Endothelial cell of hepatic sinusoid (primary cell): ENCODE results near the gene TSHZ2.

Experiments
- in situ Hi-C: cut with HindIII; loops from 2 replicates; pipeline ENCODE4 v1.10.0; 2017; ENCODE audit warnings: low sequenced_read_pairs

Gene TSHZ2

DNA sequence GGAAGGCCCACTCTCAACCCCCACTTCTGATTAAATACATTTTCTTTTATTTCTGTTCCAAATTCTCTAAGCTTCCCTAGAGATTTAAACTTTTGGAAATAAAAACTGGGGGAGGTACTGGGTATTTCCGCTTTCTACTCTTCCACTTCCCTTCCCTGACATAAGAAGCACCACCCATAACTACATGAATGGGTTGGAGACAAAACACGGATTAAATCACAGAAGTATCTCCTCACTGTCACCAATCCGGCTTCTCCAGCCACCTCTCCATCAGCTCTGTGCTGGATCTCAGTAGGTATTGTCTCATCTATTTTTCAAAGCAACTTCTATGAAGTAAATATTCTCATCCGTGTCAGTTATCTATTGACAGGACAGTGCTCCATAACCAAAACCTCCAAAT, 150.7 kb downstream of the TSHZ2 start:
- in situ Hi-C loops = no loop called here

DNA sequence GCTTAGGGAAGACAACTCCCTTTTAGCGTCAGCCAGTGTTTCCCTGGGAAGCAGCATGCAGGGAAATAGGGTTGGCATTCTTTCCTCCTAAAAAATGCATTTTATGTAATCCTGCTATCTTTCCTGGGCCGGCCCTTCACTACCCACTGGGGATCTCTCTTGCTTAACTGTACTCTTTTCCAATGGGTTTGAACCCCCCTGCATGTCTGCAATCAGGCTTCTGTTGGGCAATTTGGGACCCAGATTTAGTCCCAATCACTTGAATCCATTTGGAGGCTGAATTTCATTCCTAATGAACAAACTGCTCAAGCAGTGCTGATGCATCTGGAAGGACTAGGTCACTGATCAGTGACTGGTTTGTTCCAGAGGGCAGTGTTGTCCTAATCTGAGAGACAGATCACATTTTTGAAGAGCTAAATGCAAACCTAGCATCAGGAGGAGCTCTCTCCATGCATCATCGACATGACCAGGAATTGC, 152.0 kb downstream of the TSHZ2 start:
- in situ Hi-C loops = no loop called here

DNA sequence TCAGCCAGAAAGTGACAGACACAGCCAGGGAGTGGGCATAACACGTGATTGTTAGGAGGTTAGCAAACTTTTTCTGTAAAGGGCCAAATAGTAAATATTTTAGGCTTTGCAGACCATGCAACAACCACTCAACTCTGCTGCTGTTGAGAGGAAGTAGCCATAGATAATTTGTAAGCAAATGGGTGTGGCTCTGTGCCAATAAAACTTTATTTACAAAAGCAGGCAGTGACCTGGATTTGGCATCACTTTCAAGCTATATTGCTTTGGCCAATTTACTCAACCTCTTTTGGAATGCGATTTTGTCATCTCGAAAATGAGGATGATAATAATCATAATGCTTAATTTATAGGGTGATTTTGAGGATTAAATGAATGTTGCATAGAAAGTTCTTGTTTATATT, 152.6 kb downstream of the TSHZ2 start:
- in situ Hi-C loops = no loop called here

DNA sequence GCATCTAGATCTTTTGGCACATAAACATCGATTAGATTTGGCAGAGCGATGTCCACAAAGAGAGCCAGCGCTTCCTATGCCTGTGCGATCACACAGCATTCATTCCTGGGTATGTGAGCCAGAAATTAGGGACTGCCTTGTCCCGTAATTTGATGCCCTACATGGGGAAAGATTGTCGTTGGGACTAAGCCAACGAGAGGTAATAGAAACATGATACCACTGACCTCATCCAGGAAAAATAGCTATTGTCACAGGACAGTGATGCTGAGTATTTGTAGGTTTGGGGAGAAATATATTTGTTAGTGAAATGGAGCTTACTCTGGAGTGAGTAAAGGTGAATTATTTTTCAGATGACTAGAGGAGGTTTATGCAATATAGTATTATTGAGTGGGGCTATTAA, 154.0 kb downstream of the TSHZ2 start:
- in situ Hi-C loops = no loop called here

DNA sequence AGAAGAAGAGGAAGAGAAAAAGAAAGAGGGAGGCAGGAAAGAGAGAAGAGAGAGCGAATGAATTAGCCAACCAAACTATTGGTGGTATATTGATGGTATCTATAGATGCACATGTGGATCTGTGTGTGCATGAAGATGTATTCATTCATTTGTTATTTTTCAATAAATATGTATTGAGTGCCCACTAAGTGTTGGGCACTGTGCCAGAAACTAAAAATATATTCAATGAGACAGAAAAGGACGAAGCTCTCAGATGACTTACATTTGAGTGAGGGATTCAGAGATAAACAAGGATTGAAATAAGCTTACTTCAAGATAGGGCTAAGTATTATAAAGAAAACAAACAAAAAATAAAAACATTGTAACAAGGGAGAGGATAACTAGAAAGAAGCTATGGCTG, 154.9 kb downstream of the TSHZ2 start:
- in situ Hi-C loops = no loop called here

DNA sequence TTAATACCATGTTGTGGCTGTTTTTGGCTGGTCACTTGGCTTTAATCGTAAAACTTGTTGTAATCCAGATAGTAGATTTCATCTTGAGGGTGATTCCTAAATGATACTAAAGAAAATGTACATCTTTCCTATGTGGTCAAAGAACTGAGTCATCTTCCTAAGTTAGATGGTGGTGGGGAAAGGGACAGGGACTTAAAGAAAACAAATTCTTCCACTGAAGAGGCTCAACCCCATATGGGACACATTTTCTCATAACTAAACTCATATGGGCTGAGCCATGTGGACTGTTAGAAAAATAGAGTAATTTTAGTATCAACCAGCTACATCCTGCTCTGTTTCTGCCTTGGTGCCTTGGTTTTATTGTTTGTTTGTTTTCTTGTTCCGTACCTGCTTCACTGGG, 155.8 kb downstream of the TSHZ2 start:
- in situ Hi-C loops = no loop called here

DNA sequence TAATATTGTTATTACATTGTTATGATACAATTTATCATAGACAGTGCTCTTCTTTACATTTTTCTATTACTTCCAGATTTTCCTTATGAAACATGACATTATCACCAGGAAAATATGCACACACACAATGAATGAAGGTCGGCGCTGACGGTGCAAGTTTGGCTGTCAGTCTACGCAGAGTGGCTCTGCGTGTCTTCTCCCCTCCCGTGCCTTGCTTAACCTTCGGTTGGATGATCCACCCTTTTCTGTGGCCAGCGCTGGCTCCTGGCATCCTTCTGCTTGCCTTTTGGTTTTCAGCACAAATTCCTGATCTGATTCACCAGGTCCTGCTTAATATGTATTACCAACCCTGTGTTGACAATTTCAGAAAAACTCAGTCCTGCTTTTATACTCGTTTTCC, 157.4 kb downstream of the TSHZ2 start:
- in situ Hi-C loops = no loop called here

DNA sequence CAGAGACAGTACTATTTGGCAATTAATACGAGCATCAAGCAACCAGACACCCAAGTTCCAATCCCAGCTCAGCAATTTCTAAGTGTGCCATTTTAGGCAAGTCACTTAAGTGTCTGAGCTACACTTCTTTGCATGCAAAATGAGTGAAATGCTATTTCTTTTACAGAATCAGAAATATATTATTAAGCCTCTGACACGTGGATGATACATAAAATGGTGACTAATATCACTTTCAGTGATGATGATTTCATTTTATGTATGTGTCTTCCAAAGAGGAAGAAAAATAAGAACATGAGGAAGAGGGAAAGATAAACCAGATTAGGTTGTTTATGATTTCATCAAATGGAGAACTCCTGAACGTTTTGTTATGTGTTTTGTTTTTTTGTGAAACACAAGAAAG, 158.6 kb downstream of the TSHZ2 start:
- in situ Hi-C loops = no loop called here

DNA sequence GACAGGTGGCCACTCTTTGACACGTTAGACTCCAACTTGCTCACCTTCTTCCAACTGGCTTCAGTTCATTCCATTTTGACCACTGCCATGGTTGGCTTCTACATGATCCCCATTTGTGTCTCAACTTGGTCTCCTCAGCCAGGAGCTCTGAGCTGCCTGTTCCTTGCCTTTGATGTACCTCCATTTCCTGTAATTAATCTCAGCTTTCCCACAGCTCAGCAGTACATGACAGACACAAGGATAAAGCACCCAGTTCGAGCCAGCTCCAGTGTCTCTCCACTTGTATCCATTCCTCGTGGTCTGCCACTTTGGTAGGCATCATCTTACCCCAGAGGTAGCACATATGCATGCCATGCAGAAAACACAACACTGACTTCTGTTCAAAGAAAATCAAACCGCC, 161.0 kb downstream of the TSHZ2 start:
- in situ Hi-C loops = no loop called here

DNA sequence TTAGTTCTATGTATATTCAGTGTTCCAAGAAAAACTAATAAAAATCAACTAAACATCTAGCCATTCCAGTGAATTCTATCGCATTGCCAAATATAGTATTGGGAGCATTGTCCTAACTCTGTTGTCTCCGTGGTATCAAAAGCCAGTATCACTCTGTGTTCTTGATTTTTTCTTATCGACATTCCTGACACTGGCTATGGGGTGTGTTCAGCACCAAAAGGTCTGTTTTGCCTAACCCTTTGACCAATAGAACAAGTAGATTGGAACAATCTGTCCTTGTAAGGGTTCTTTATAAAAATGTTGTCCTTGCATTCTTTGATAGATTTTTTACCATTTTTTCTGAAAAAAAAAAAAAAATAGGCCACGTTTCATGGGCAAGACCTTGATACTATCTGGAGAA, 161.5 kb downstream of the TSHZ2 start:
- in situ Hi-C loops = no loop called here

DNA sequence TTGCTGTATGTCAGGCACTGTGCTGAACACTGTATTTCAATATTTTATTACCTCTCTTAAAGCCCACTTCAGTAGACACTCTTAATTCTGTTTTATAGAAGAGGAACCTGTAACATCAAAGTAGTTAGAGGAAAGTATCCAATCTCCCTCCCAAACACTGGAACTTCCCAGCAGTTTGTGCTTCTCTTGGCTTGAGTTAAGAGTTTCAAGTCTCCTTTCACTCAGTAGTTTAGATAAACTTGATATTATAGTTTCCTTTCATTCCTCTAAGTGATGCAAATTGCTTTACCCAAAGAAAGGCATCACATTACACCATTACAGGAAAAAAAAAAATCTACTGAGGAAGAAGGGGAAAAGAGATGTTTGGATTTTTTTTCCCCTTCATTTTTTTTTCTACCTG, 164.3 kb downstream of the TSHZ2 start:
- in situ Hi-C loops = no loop called here

DNA sequence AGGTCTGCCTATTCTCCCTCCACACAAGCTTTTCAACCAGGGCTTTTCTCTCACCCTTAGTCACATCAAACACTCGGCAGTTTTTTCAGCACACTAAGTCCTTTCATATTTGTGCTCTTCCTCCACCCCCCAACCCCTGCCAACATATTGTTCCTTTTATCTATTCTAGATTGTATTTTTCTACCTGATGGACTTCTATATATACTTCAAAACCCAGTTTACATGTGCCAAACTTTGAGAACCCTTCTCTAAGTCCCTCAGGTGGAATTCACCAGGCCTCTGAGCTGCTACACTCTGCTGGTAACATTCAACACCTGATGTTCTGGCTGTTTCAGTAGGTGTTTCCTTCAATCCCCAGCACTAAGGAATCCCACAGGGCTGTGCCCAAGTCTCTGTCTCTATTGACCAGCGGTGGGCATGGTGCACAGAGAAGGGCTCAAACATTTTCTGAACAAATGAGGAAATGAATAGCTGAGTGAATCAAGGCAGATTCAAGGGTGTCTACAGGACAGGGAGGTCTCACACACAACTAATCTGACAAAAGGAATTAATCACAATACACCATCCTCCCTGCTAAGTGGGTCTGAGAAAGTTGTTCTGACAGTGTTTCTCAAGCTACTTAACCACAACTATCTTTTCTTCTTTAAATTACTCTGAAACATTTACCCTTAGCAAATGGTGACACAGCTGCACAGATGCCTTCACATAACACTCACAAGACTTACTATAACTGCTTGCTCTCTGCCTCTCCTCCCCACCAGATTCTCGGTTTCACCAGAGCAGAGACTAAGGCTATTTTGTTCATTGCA, 166.5 kb downstream of the TSHZ2 start:
- in situ Hi-C loops = no loop called here

DNA sequence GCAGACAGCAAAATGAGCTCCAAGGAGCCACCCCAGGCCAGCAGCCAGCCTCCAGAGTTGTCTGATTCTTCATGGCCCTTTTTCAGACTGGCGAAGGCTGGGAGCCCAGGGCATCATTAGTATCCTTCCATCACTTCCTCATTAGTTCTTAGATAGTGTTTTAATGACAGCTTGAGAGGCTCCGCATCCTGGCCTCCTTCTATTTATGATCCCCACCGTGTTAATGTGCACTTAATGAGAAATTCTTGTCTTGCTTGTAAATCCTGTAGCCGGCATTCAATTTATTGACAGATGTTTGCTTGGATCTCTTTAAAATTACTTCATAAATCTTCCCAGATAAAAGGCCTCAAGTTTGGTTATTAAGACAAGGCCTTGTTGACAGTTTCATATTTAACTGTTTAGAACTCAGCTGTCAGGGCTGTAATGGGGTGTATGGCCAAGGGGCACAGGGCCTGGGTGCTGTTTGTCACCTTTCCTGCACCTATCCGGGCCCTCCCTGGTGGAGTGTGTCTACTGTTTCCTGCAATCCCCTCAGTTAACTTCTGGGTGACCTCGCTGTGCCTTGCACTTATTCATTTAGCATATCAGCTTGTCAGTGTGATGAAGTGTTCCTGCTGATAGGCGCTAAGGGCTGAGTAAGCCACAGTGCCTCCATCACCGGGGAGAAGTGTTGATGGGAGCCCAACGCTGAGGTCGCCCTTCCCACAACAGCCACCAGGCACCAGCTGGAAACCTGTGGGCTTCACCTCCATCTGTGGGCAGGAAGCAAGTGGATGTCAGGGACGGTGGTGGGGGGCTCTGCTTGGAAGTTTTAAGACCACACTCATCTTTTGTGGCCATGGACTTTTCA, 169.3 kb downstream of the TSHZ2 start:
- in situ Hi-C loops = no loop called here

DNA sequence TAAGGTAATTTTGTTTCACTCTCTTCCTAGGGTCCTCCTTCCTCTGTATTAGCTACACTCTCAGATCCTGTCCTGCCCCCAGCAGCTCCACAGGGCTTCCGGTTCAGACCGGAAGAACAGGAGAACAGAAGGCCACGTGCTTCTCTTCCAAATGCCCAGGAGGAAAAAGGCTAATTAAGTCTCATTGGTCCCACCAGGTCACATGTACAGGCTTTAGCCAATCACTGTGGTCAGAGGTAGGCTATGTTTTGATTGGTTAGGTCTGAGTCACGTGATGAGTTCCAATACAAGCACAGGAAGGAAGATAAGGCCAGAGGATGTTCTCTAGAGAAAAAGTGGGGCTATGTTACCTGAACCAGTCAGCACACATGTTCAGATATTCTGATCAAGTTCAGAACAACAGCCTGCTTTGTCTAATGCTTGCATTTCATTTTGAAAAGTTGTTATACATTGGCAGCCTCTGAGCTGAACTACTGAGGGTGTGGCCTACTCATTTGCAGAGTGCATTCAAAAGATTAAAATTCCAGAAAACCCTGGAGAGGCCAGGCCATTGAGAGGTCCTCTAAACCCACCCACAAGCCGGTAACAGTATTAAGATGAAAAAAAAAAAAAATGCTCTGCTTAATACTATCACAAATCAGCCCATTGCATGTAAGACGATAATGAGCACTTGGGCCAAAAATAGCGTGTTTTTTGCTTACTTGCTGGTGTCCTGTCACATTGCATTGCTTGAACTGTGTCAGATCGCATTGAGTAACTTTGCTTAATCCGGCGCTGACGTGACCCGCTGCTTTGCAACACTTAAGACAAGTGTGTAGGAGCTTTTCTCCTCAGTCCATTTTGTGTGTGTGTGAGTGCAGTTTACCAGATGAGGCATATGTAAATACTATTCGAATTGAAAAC, 170.3 kb downstream of the TSHZ2 start:
- in situ Hi-C loops = no loop called here

DNA sequence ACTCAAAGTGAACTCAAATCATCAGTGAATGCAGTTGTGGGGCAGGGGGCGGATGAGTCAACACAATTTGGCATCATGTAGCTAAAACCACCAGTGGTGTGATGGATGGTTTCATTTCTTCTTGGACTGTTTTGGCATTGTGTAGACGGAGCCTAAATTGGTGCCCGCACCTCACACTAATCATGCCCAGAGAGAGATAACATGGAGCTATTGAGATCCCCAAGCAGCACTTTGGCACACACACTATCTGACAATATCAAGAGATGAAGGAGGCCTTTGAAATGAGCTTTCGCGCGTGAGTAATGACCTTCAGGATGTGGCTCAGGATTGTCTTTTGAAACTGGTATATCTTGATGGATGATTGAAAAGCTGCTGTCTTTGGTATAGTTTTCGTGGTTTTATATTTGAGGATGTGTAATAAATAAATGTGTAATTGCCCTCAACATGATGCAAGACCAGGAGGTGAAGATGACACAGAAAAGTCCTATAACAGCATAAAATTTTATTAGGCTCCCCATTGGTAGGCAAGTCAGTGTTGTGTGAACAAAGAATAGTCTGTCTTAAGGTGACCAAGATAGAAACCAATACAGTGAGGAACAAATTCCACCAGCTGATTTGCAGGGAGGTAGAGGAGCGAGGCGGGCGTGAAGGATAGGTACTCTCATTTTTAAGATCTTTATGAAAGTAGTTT, 174.2 kb downstream of the TSHZ2 start:
- in situ Hi-C loops = no loop called here

DNA sequence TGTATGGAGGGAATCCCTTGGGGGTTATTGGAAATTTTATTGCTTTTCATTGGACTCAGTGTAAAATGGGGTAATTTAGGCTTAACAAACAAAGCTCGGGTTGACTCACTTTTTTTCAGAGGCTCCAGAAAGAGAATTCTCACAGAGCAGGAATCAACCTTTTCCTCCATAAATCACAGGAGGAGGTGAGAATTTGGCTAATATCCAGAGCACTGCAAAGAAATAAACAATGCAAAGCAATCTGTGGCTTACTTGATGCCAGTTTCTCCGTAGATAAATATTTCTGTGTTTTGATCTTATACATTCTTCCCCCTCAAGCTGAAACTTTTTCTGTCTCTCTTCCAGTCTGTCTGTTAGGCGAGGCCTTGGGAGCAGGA, 176.6 kb downstream of the TSHZ2 start:
- in situ Hi-C loops = no loop called here

DNA sequence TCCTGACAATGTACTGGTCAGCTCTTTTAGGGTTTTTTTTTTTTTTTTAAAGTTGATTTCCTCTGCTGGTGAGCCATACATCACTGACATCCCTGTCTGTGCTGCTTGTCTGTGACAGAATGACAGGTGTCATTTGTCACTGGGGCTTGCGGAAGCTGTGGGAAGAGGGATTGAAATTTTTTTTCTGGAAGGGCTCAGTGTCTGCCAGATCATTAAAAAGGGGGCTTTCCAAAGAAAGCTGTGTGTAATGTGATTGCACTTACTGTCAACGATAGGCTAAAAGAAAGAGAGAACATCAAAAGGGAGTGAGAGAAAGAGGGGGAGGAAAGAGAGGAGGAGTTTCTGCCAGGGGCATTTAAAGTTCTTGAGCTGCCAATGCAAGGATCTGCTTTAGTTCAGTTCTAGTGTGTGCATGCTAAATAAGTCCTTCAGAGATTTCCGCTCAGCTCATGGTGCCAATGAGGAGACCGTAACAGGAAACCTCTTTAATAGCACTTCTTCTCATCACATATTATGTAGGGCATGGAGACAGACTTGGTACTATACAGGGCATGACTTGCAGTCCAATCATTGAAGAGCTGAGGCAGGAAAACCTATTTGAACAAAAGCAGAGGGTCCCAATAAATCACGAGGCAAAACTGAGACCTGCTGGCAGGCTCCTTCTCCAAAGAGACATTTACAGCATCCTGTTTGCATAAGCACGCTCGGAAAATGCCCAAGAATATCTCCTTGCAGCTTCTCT, 177.2 kb downstream of the TSHZ2 start:
- in situ Hi-C loops = no loop called here

DNA sequence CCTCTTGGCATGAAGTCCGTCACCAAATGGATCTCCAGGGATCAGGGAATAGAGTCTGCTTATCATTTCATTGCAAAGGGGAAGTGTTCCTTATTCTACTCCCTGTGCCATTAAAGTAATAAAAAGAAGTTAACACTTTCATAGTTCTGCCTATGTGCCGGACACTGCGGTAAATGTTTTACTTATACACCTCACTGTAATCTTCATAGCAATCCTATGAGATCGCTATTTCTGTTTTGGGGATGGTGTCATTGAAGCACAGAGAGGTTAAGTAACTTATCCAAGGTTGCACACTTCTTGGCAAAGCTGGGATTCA, 177.7 kb downstream of the TSHZ2 start:
- in situ Hi-C loops = no loop called here

DNA sequence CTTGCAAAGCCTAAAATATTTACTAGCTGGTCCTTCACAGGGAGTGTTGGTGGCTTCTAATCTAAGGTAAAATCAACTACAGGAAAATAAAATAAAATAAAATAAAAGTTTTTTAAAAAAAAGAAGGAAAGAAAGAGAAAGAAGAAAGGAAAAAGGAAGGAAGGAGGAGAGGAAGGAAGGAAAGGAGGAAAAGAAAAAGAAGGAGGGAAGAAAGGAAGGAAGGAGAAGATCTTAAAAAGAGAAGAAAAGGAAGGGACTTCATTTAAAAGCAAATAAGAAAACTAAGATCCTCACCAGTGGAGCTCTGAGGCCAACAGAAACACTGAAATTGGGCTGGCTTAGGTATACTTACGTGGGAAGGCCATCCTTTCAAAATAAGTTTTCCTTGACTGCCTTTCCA, 178.4 kb downstream of the TSHZ2 start:
- in situ Hi-C loops = no loop called here

DNA sequence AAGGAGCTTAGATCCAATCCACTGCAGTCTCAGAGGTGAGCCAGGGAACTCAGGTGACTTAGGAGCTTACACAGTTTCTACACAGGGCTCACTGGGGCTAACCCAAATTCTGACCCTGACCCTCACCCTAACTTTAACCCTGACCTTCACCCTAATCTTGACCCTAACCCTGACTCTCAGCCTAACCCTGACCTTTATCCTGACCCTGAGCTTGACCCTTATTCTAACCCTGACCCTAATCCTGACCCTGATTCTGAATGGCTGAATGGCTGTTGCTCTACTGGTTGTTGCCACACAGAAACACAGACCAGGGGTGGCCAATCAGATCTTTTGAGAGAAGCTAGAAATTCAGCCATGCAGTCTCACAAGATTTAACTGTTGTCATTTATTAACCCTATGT, 180.1 kb downstream of the TSHZ2 start:
- in situ Hi-C loops = no loop called here
